ENCODE data around the gene SPOCK2.
A peak's percentile ranks its signal among the peaks of the same experiment; 100 is the strongest.

The SPOCK2 gene

DNA sequence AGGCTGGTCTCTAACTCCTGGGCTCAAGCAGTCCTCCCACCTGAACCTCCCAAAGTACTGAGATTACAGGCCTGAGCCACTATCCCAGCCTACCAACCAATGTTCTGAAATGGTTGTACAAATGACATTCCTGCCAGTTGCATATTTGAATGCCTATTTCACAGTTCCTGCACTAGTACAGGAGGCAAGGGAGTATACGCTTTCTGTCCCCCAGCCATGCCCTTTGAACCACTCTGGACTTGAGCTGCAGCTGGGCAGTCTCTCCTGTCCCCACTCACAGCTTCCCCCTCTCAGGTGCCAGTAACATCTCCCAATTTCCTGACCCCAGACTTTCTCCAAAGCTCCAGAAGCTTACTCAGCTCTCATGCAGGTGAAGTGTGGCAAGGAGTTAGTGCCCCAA, 58.9 kb downstream of the SPOCK2 start:
- no peak for DNase-seq (ENCODE audit: low spot score)

GRCh38 chr10:72027498-72027897, 60.9 kb downstream of the SPOCK2 start:
- no peak for DNase-seq (ENCODE audit: low spot score)

DNA sequence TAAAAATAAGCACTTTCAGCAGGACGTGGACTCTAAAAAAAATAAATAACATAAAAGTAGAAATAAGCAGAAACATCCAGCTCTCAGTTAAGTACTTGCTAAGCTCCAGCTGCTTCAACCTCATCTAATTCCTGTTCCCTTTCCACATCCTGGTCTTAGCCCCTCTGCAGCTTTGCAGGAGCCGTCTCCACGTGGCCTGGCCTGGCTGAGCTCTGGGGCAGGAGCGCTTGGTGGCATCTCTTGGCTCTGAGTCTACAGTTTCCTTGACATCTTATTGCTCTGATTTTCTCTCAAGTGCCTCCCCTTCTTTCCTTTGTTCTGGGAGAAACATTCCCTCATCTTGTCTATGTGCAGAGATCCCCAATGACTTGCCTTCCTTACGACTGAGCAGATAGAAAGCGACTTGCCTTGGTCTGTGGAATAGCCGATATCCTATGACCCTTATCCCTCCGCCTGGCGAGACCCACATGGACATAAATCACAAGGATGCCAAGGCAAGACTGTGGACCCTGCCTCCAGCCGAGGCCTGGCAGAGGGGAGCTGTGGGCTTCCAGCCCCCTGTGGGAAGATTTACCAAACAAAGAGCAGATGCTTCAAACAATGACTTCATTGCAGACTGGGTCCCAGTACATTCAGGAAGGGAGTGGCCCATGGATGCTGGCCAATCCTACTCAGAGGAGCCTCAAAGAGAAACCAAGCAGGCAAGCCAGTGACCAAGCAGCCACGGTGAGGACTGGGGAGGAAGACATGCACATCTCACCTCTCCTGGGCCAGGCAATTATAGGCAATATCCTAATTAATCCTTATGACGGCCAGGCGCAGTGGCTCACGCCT, 61.9 kb downstream of the SPOCK2 start:
- DNase-seq (ENCODE audit: low spot score), result peak; percentile 53

DNA sequence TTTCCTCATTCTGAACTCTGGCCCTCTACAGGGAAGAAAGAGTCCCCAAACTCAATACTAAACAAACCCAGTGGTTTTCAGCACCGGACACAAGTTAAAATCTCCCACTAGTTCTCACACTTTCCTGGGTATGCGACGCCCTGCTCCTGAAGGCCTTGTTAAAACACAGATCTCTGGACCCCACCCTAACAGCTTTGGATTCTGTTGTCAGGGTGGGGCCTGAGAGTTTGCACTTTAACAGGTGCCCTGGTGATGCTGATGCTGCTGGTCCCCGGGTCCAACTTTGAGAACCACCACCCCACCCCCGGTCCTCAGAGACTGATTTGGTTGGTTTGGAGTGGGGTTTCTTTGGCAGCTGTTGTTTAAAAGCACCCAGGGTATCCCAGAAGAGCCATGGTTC, 62.5 kb downstream of the SPOCK2 start:
- DNase-seq (ENCODE audit: low spot score), result no peak

DNA sequence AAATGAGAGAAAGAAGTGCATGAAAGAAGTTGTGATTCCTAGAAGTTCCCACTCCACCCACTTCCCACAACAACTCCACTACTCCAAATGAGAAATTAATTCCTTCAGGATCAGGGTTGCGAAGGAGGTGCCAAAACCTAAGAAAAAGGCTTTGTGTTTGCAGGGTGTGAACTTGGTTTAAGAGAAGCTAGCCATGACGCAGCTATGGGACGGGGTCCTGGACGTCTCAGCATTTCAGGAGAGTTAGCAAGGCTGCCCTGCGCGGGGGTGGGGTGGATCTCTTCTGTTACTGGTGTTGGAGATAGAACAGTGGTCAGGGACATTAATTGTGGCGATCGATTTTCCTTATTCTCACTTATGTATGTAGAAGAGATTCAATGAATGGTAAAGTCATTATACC, 63.0 kb downstream of the SPOCK2 start:
- no peak for DNase-seq (ENCODE audit: low spot score)

GRCh38 chr10:72024596-72024995, 63.8 kb downstream of the SPOCK2 start:
- no peak for DNase-seq (ENCODE audit: low spot score)

- DNase-seq (ENCODE audit: low spot score), result no peak
Measured at GRCh38 chr10:72022228-72022627, 66.1 kb downstream of the SPOCK2 start.

- DNase-seq (ENCODE audit: low spot score), result no peak
Measured at GRCh38 chr10:72020914-72021809, 67.2 kb downstream of the SPOCK2 start.

DNA sequence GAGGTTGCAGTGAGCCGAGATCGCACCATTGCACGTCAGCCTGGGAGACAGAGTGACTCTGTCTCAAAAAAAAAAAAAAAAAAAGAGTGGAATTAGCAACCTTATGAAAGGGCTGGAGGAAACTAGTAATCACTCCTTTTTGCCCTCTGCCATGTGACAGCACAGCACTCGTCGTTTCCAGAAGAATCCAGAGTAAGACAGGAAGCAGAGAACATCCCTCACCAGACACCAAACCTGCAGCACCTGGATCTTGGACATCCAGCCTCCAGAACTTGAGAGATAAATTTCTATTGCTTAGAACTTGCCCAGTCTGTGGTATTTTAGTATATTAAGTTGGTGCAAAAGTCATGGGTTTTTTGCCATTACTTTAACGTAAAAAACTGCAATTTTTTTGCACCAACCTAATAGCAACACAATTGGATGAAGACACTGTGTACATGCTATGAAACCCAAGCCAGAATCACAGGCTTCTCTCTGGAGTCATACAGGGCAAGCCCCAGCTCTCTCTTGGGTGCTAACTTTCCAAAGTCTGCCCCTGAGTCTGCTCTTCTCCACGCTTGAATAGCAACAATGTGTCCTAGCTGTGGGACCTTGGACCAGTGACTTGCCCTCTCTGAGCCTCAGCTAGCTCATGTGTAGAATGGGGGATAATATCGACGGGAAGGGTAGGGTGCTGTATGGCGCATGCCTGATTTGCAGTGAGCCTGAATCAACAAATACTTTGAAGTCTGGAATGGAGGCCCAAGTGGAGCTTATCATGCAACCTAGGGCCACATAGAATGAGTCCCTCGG, 69.1 kb downstream of the SPOCK2 start:
- no peak for DNase-seq (ENCODE audit: low spot score)

DNA sequence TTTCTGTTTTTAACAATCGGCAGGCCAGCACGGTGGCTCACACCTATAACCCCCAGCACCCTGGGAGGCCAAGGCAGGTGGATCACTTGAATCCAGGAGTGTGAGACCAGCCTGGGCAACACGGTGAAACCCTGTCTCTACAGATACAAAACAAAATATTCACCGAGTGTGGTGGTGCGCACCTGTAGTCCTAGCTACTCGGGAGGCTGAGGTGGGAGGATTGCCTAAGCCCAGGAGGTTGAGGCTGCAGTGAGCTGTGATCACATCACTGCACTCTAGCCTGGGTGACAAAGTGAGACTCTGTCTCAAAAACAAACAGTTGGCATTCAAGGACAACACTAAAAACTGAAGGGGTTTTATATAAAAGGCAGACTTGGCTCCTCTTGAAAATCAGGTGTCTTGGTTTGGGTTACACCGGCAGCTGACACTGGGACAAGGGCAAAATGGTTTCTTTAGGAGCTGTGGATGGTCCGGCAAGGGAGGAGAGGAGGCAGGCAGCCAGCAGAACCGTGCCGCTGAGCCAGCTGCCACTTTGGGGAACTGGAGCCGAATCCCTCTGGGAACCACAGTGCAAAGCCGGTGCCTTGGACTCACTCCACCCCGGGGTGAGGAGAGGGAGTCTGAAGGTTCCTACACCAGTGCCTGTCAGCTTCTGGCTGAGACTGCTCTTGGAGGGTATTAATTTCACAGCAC, 71.6 kb downstream of the SPOCK2 start:
- no peak for DNase-seq (ENCODE audit: low spot score)

GRCh38 chr10:72015841-72016240, 72.5 kb downstream of the SPOCK2 start:
- DNase-seq (ENCODE audit: low spot score), result no peak

DNA sequence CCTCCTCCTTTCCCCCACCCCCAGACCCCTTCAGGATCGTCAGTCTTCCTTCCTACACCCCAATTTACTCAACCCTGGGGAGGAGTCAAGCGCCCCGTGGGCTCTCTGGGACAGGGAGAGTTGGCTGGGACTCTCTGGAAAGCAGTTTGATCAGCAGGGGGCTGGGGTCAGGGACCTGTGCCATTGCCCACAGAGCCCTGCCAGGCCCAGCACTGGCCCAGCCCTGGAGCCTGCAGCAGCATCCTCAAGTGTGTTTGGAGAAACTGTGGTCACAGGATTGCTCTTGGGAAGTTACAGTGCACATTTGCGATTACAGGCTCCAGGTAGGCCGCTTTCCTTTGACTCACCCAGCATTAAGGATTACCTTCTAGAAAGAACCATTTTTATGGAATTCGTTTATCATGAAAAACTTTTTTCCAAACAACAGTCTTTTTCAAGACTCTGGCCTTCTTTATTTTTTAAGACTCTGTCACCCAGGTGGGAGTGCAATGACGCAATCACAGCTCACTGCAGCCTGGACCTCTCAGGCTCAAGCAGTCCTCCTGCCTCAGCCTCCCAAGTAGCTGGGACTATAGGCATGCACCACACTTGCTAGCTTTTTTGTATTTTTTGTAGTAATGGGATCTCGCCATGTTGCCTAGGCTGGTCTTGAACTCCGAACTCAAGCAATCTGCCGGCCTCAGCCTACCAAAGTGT, 73.4 kb downstream of the SPOCK2 start:
- no peak for DNase-seq (ENCODE audit: low spot score)

DNA sequence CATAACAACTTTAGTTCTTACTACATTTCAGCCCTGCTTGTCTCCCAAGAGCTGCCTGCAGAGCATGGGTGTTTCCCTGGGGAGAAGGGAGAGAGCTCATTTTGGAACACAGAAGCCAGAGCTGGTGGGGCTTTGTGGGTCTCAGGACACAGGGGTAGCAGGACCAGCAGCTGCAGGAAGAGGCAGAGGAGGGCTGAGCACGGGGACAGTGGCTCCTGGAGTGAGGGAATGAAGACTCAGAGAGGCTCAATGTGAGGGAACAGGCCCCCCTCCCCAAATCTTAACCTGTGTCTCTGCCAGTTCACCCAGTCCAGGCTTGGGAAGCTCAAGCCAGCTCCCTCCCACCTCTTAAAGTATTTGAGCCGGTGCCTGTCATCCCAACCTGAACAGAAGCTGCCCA, 74.2 kb downstream of the SPOCK2 start:
- DNase-seq (ENCODE audit: low spot score), result no peak

DNA sequence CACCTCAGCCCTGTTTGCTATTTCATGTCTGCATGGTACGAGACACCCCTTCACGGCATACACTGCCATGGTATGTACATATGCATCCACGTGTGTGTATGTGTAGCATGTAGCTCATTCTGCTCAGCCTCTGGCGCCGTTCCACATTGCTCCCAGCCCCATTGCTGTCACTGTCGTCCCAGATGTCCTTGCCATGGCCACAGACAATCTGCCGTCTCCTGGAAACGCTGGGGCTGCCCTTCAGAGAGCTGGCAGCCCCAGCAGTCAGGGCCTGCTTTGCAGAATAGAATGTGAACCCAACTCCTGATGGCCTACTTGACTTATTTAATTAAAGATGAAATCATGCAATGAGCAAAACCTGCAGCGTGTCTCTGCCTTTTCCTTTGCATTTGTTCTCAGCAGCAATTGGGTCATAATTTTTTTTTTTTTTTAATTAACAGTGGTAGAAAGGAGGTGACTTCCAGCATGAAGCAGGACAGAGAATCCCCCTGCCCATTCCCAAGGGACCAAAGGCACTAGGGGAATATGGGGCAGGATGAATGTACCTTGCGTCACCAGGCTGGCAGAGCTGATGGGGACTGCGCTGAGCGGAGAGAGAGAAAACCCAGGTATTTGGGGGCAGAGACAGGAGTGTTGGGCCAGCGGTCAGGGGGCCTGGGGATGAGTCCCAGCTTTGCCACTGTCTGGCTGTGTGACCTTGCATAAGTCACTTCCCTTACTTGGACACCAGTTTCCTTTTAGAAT, 75.0 kb downstream of the SPOCK2 start:
- no peak for DNase-seq (ENCODE audit: low spot score)

DNA sequence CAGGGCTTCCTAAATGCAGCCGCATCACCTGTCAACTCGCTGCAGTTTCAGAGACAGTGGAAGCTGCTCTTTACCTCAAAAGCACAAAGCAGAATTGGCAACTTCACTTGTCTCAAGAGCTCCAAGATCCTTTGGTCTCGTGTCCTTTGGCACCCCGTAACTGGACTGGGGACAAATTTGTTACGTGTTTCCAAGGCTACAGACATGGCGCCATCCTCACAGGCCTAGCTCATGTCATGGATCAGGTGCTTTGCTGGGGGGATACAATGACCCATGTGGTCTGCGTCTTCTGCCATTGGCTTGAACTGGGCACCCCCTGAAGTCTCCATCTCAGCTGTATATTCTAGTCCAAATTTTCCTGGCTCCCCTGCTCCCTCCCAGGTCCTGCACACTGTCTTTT, 75.6 kb downstream of the SPOCK2 start:
- DNase-seq (ENCODE audit: low spot score), result no peak

DNA sequence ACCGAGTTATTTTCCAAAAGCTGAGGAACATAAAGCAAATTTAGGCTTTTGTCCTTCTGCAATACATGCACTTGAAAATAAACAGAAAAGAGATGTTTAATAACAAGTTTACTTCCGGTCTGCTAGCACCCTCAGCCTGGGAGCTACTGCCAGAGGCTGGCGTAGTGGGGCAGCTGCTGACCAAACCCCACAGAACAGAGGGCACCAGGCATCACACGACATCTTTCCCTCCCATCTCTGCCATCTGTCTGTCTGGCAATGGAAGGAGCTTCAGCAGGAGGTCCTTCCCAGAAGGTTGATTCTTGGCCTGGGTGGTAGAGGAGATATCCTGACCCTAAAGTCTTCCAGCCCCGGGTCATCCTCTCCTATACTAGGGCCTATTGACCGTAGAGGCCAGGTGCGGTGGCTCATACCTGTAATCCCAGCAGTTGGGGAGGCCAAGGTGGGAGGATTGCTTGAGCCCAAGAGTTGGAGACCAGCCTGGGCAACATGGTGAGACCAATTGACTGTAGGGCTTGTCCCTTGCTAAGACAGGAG, 76.3 kb downstream of the SPOCK2 start:
- DNase-seq (ENCODE audit: low spot score), result no peak

DNA sequence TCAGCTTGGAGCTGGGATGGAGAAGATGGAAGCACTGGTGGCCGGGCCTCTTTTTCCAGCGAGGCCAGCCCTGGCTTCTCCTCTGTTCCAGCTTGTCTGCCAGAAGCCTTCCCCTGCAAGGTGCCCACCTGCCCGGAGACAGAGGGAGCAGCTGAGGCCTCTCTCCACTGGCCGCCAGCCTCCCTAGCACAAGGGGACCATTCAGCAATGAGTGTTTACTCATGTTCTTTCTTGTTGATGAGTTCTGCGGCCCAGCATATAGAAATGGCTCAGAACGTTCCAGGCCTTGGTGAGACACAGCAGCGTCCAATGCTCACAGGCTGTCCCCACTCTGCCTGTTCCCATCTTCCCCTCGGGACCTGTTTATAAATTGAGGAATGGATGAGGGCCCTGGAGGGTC, 76.9 kb downstream of the SPOCK2 start:
- no peak for DNase-seq (ENCODE audit: low spot score)

DNA sequence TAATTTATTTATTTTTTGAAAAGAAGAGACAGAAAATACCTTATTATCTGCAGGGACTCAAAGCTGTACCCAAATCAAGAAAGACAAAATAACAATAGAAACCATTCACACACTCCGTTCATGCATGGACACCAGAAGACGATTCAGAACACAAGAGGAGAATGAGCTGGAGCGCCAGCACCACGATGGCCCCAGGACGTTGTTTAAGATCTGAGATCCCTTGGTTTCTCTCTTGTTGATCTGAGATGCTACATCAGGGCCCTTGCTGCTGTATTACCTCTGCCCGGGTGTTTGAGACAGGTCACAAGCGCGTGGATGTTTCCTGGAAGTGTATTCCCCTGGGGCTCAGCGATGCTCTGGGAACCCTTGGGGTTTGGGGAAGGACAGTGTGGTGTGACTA, 77.3 kb downstream of the SPOCK2 start:
- no peak for DNase-seq (ENCODE audit: low spot score)

- DNase-seq (ENCODE audit: low spot score), result no peak
Measured at GRCh38 chr10:72010234-72010973, 77.9 kb downstream of the SPOCK2 start.
